ENCODE measurements around the gene RAPSN.

RAPSN gene

DNA sequence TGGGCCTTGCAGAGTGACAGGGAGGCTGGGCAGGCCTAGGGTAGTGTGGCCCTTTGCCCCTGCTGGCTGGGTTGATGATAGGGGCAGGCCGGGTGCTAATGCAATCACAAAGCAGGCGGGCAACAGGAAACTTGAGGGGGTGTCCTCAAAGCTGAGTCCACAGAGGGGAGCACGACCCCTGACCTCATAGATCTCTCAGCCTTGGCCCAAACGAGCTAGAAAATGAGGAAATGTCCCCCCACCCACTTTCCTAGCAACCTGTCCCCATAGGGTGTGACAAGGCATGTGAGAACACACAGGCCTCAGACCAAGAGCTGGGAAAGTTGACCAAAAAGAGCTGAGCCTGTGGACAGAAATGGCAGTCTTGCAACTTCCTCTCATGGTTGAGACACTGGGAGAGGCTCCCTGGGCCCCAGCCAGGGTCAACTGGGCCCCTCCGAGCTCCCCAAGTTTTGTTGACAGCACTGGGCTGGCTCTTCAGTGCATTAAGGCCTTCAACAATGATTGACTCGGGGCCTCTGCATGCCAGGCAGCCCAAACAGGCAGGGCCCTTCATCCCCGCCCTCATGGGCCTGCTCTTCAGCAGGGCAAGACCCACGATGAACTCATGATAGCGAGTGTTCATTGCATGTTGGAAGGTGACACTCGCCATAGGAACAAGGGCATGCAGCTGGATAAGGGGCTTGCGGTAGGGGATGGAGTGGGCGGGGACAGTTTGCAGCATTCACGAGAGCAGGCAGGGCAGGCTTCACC is 60.8 kb downstream of the RAPSN start:
- no peak for DNase-seq

All from stimulated activated CD4-positive, alpha-beta T cell treated with anti-CD3 and anti-CD28 coated beads, Interleukin-4, amount 100 ng/mL, for 24 hours (primary cell).